Activated naive CD8-positive, alpha-beta T cell treated with anti-CD3 and anti-CD28 coated beads for 36 hours (primary cell): ENCODE measurements around the gene CHTOP. TPM values are rescaled to one million over a fixed set of nuclear protein-coding genes. Genes with fewer than 3 reads are reported as not detected.
"Not testable (repeated sequence)": the region's sequence is repeated elsewhere in the genome, so short reads cannot be mapped to it uniquely, and the experiment has no call there.

ENCODE experiments used
- DNase-seq: peaks from one replicate; pipeline ENCODE4 v3.0.0; 2021
- H3K27ac Mint-ChIP-seq: one replicate; pipeline ENCODE4 v1.8.0; 2022; ENCODE audit warnings: mild to moderate bottlenecking, moderate library complexity, mixed read lengths
- H3K27me3 Mint-ChIP-seq: one replicate; pipeline ENCODE4 v1.8.0; 2022; ENCODE audit warnings: mild to moderate bottlenecking, mixed read lengths
- H3K36me3 Mint-ChIP-seq: one replicate; pipeline ENCODE4 v1.8.0; 2021; ENCODE audit warnings: mild to moderate bottlenecking, mixed read lengths
- H3K4me1 Mint-ChIP-seq: one replicate; pipeline ENCODE4 v1.8.0; 2021; ENCODE audit warnings: mixed read lengths
- H3K4me3 Mint-ChIP-seq: one replicate; pipeline ENCODE4 v1.8.0; 2022; ENCODE audit warnings: mild to moderate bottlenecking, moderate library complexity, mixed read lengths
- H3K9me3 Mint-ChIP-seq: one replicate; pipeline ENCODE4 v1.8.0; 2022; ENCODE audit warnings: mixed read lengths
- total RNA-seq, 2 experiments: library from RNA; stranded (reverse); gene quantifications; one replicate each; pipeline ENCODE4 v1.2.3, GENCODE V29; 2021

The CHTOP gene
- total RNA-seq: 10 to 100 TPM; 94.3 to 98.1 TPM

- Mint-ChIP-seq H3K4me1 (peaks cover 28% of the 10 kb centered on the region), H3K9me3 (no peaks in the 10 kb centered on the region), H3K36me3 (peaks cover 40% of the 10 kb centered on the region), H3K27me3 (no peaks in the 10 kb centered on the region), H3K4me3 (peak within 1 kb of the TSS; percentile 94), H3K27ac (peak within 1 kb of the TSS; percentile 97)
- peak; percentile 95 for DNase-seq
Measured at GRCh38 chr1:153633754-153634665, at the start of gene CHTOP. Gene CHTOP (plus strand): TSS chr1:153634066. CDS start chr1:153636589, 2,523 bp downstream.

- DNase-seq: no peak
- Mint-ChIP-seq H3K27ac (no peak overlapping the region), H3K27me3 (peaks cover 3% of the 10 kb centered on the region), H3K4me3 (no peak overlapping the region), H3K9me3 (no peaks in the 10 kb centered on the region), H3K36me3 (no peaks in the 10 kb centered on the region), H3K4me1 (no peaks in the 10 kb centered on the region)
Measured at GRCh38 chr1:153585006-153585405, 48.9 kb upstream of the CHTOP start.

- no peak for DNase-seq
- Mint-ChIP-seq H3K36me3 (no peaks in the 10 kb centered on the region), H3K9me3 (no peaks in the 10 kb centered on the region), H3K4me3 (no peak overlapping the region), H3K4me1 (no peaks in the 10 kb centered on the region), H3K27ac (no peak overlapping the region), H3K27me3 (peaks cover 3% of the 10 kb centered on the region)
Measured at GRCh38 chr1:153586347-153586746, 47.5 kb upstream of the CHTOP start.

GRCh38 chr1:153587314-153587713 lies 46.6 kb upstream of the CHTOP start:
- Mint-ChIP-seq H3K27ac (no peak overlapping the region), H3K4me1 (no peaks in the 10 kb centered on the region), H3K9me3 (no peaks in the 10 kb centered on the region), H3K36me3 (no peaks in the 10 kb centered on the region), H3K4me3 (no peak overlapping the region), H3K27me3 (peaks cover 3% of the 10 kb centered on the region)
- no peak for DNase-seq

GRCh38 chr1:153588033-153588432 lies 45.8 kb upstream of the CHTOP start:
- not testable (repeated sequence) for H3K4me1 Mint-ChIP-seq, H3K27ac Mint-ChIP-seq, H3K27me3 Mint-ChIP-seq, H3K4me3 Mint-ChIP-seq, H3K36me3 Mint-ChIP-seq, DNase-seq, H3K9me3 Mint-ChIP-seq

GRCh38 chr1:153588482-153588881 lies 45.4 kb upstream of the CHTOP start:
- Mint-ChIP-seq H3K27me3 (peaks cover 3% of the 10 kb centered on the region), H3K36me3 (no peaks in the 10 kb centered on the region), H3K4me3 (no peak overlapping the region), H3K4me1 (no peaks in the 10 kb centered on the region), H3K27ac (no peak overlapping the region), H3K9me3 (no peaks in the 10 kb centered on the region)
- no peak for DNase-seq

GRCh38 chr1:153592748-153593147 lies 41.1 kb upstream of the CHTOP start:
- no peaks in the 10 kb centered on the region for H3K27me3 Mint-ChIP-seq
- no peaks in the 10 kb centered on the region for H3K4me1 Mint-ChIP-seq
- H3K36me3 Mint-ChIP-seq: no peaks in the 10 kb centered on the region
- no peaks in the 10 kb centered on the region for H3K9me3 Mint-ChIP-seq
- no peak overlapping the region for H3K4me3 Mint-ChIP-seq
- no peak overlapping the region for H3K27ac Mint-ChIP-seq
- no peak for DNase-seq

- Mint-ChIP-seq H3K27ac (no peak overlapping the region), H3K4me1 (peaks cover 9% of the 10 kb centered on the region), H3K27me3 (no peaks in the 10 kb centered on the region), H3K36me3 (no peaks in the 10 kb centered on the region), H3K4me3 (no peak overlapping the region), H3K9me3 (no peaks in the 10 kb centered on the region)
- no peak for DNase-seq
Measured at GRCh38 chr1:153597206-153597605, 36.7 kb upstream of the CHTOP start.

- H3K27ac Mint-ChIP-seq: peak overlapping the region; percentile 34
Measured at GRCh38 chr1:153598309-153599172, 35.3 kb upstream of the CHTOP start.

GRCh38 chr1:153599847-153600246 lies 34.0 kb upstream of the CHTOP start:
- no peak for DNase-seq
- H3K4me1 Mint-ChIP-seq: peaks cover 11% of the 10 kb centered on the region
- H3K4me3 Mint-ChIP-seq: no peak overlapping the region
- no peaks in the 10 kb centered on the region for H3K27me3 Mint-ChIP-seq
- no peaks in the 10 kb centered on the region for H3K9me3 Mint-ChIP-seq
- H3K36me3 Mint-ChIP-seq: no peaks in the 10 kb centered on the region
- H3K27ac Mint-ChIP-seq: no peak overlapping the region

More at GRCh38 chr1:153598309-153599172, 35.3 kb upstream of the CHTOP start:
- Mint-ChIP-seq H3K4me3 (no peak overlapping the region), H3K4me1 (peaks cover 11% of the 10 kb centered on the region), H3K36me3 (no peaks in the 10 kb centered on the region), H3K27me3 (no peaks in the 10 kb centered on the region), H3K9me3 (no peaks in the 10 kb centered on the region)
- peak; percentile 14 for DNase-seq

- Mint-ChIP-seq H3K36me3 (no peaks in the 10 kb centered on the region), H3K27me3 (no peaks in the 10 kb centered on the region), H3K27ac (no peak overlapping the region), H3K4me3 (no peak overlapping the region), H3K4me1 (peaks cover 13% of the 10 kb centered on the region), H3K9me3 (no peaks in the 10 kb centered on the region)
- no peak for DNase-seq
Measured at GRCh38 chr1:153602749-153603148, 31.1 kb upstream of the CHTOP start.

GRCh38 chr1:153606194-153606593 lies 27.7 kb upstream of the CHTOP start:
- H3K27ac Mint-ChIP-seq: no peak overlapping the region
- H3K4me1 Mint-ChIP-seq: peaks cover 6% of the 10 kb centered on the region

GRCh38 chr1:153607381-153607780 lies 26.5 kb upstream of the CHTOP start:
- H3K4me1 Mint-ChIP-seq: peaks cover 3% of the 10 kb centered on the region
- no peak for DNase-seq
- no peak overlapping the region for H3K27ac Mint-ChIP-seq
- no peaks in the 10 kb centered on the region for H3K9me3 Mint-ChIP-seq
- H3K4me3 Mint-ChIP-seq: no peak overlapping the region
- H3K27me3 Mint-ChIP-seq: no peaks in the 10 kb centered on the region
- no peaks in the 10 kb centered on the region for H3K36me3 Mint-ChIP-seq

More at GRCh38 chr1:153606194-153606593, 27.7 kb upstream of the CHTOP start:
- H3K9me3 Mint-ChIP-seq: no peaks in the 10 kb centered on the region
- no peak overlapping the region for H3K4me3 Mint-ChIP-seq
- no peak for DNase-seq
- no peaks in the 10 kb centered on the region for H3K36me3 Mint-ChIP-seq
- H3K27me3 Mint-ChIP-seq: no peaks in the 10 kb centered on the region

- no peak overlapping the region for H3K4me3 Mint-ChIP-seq
Measured at GRCh38 chr1:153608089-153608682, 25.7 kb upstream of the CHTOP start.

More at GRCh38 chr1:153608089-153608682, 25.7 kb upstream of the CHTOP start:
- Mint-ChIP-seq H3K4me1 (peaks cover 2% of the 10 kb centered on the region), H3K9me3 (no peaks in the 10 kb centered on the region), H3K27me3 (no peaks in the 10 kb centered on the region), H3K27ac (no peak overlapping the region), H3K36me3 (no peaks in the 10 kb centered on the region)
- DNase-seq: no peak
